Measurements from ENCODE around the gene C3orf49. TPM values are rescaled to one million over a fixed set of nuclear protein-coding genes. Genes with fewer than 3 reads are reported as not detected.

C3orf49 gene
- total RNA-seq, 1 donor from 2014 or later = not detected

- peaks cover 8% of the 10 kb centered on the region for H3K4me1 ChIP-seq (ENCODE audit: insufficient read depth, low read length)
- H3K4me2 ChIP-seq (ENCODE audit: low read length) = no peak overlapping the region
- Mint-ChIP-seq H3K36me3 (ENCODE audit: low read depth, unreplicated experiment) (peaks cover 3% of the 10 kb centered on the region), H3K27me3 (ENCODE audit: low read depth, unreplicated experiment) (no peaks in the 10 kb centered on the region), H3K27ac (ENCODE audit: unreplicated experiment) (no peak overlapping the region), H3K9me3 (ENCODE audit: unreplicated experiment) (no peaks in the 10 kb centered on the region), H3K4me3 (ENCODE audit: unreplicated experiment) (no peak overlapping the region), H3K4me1 (ENCODE audit: low read depth, unreplicated experiment) (peaks cover 13% of the 10 kb centered on the region)
- no peak overlapping the region for H3K27ac ChIP-seq (ENCODE audit: low read depth, low read length)
- H4K20me1 ChIP-seq (ENCODE audit: insufficient read depth, low read length) = peaks cover 47% of the 10 kb centered on the region
- no peaks in the 10 kb centered on the region for H3K36me3 ChIP-seq (ENCODE audit: insufficient read depth, low read length)
- H2AFZ ChIP-seq (ENCODE audit: low read depth, low read length) = no peak overlapping the region
- DNase-seq (ENCODE audit: low read depth) (no peak), FAIRE-seq (no peak)
- TF ChIP-seq EZH2 (IDR thresholded peaks at IDR 0.05; ENCODE audit: insufficient read depth, low read length) = no peak
- TF ChIP-seq, protein P1, sequence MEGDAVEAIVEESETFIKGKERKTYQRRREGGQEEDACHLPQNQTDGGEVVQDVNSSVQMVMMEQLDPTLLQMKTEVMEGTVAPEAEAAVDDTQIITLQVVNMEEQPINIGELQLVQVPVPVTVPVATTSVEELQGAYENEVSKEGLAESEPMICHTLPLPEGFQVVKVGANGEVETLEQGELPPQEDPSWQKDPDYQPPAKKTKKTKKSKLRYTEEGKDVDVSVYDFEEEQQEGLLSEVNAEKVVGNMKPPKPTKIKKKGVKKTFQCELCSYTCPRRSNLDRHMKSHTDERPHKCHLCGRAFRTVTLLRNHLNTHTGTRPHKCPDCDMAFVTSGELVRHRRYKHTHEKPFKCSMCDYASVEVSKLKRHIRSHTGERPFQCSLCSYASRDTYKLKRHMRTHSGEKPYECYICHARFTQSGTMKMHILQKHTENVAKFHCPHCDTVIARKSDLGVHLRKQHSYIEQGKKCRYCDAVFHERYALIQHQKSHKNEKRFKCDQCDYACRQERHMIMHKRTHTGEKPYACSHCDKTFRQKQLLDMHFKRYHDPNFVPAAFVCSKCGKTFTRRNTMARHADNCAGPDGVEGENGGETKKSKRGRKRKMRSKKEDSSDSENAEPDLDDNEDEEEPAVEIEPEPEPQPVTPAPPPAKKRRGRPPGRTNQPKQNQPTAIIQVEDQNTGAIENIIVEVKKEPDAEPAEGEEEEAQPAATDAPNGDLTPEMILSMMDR (IDR thresholded peaks at IDR 0.05; ENCODE audit: insufficient read depth, low read depth, low read length) = no peak
- no peaks in the 10 kb centered on the region for H3K9me3 ChIP-seq (ENCODE audit: insufficient read depth, low read depth, low read length)
- no peaks in the 10 kb centered on the region for H3K27me3 ChIP-seq (ENCODE audit: insufficient read depth, low read length)
- H3K79me2 ChIP-seq (ENCODE audit: insufficient read depth, low read length) = peaks cover 73% of the 10 kb centered on the region
- H3K4me3 ChIP-seq (ENCODE audit: insufficient read depth, low read depth, low read length) = no peak overlapping the region
- H3K9ac ChIP-seq (ENCODE audit: low read length) = no peak overlapping the region
Observed at GRCh38 chr3:63870615-63871005, 51.5 kb downstream of the C3orf49 start.

- Histone ChIP-seq H3K27ac (ENCODE audit: low read depth, low read length) (no peak overlapping the region), H3K79me2 (ENCODE audit: insufficient read depth, low read length) (peaks cover 73% of the 10 kb centered on the region), H3K9me3 (ENCODE audit: insufficient read depth, low read depth, low read length) (no peaks in the 10 kb centered on the region), H3K4me2 (ENCODE audit: low read length) (peak overlapping the region; percentile 24), H3K9ac (ENCODE audit: low read length) (no peak overlapping the region), H3K36me3 (ENCODE audit: insufficient read depth, low read length) (no peaks in the 10 kb centered on the region), H2AFZ (ENCODE audit: low read depth, low read length) (no peak overlapping the region), H3K27me3 (ENCODE audit: insufficient read depth, low read length) (no peaks in the 10 kb centered on the region), H3K4me3 (ENCODE audit: insufficient read depth, low read depth, low read length) (no peak overlapping the region), H3K4me1 (ENCODE audit: insufficient read depth, low read length) (peaks cover 8% of the 10 kb centered on the region), H4K20me1 (ENCODE audit: insufficient read depth, low read length) (peaks cover 61% of the 10 kb centered on the region)
- peak; percentile 75 for FAIRE-seq
- Mint-ChIP-seq H3K4me3 (ENCODE audit: unreplicated experiment) (no peak overlapping the region), H3K27me3 (ENCODE audit: low read depth, unreplicated experiment) (no peaks in the 10 kb centered on the region), H3K27ac (ENCODE audit: unreplicated experiment) (no peak overlapping the region), H3K9me3 (ENCODE audit: unreplicated experiment) (no peaks in the 10 kb centered on the region), H3K36me3 (ENCODE audit: low read depth, unreplicated experiment) (peaks cover 3% of the 10 kb centered on the region), H3K4me1 (ENCODE audit: low read depth, unreplicated experiment) (peaks cover 16% of the 10 kb centered on the region)
- peak; percentile 93 for DNase-seq (ENCODE audit: low read depth)
- TF ChIP-seq, protein P1 (IDR thresholded peaks at IDR 0.05; ENCODE audit: insufficient read depth, low read depth, low read length) = no peak
- no peak for TF ChIP-seq EZH2 (IDR thresholded peaks at IDR 0.05; ENCODE audit: insufficient read depth, low read length)
Observed at GRCh38 chr3:63872135-63872924, 53.2 kb downstream of the C3orf49 start.

- H3K4me3 ChIP-seq (ENCODE audit: insufficient read depth, low read depth, low read length) = no peak overlapping the region
- H3K79me2 ChIP-seq (ENCODE audit: insufficient read depth, low read length) = peaks cover 71% of the 10 kb centered on the region
- peaks cover 20% of the 10 kb centered on the region for H3K4me1 ChIP-seq (ENCODE audit: insufficient read depth, low read length)
- H3K4me3 Mint-ChIP-seq (ENCODE audit: unreplicated experiment) = no peak overlapping the region
- H3K9me3 ChIP-seq (ENCODE audit: insufficient read depth, low read depth, low read length) = no peaks in the 10 kb centered on the region
- no peak overlapping the region for H2AFZ ChIP-seq (ENCODE audit: low read depth, low read length)
- no peak overlapping the region for H3K4me2 ChIP-seq (ENCODE audit: low read length)
- no peaks in the 10 kb centered on the region for H3K27me3 ChIP-seq (ENCODE audit: insufficient read depth, low read length)
- peaks cover 31% of the 10 kb centered on the region for H3K4me1 Mint-ChIP-seq (ENCODE audit: low read depth, unreplicated experiment)
- no peaks in the 10 kb centered on the region for H3K9me3 Mint-ChIP-seq (ENCODE audit: unreplicated experiment)
- TF ChIP-seq, protein P1 (IDR thresholded peaks at IDR 0.05; ENCODE audit: insufficient read depth, low read depth, low read length) = no peak
- TF ChIP-seq EZH2 (IDR thresholded peaks at IDR 0.05; ENCODE audit: insufficient read depth, low read length) = no peak
- no peak overlapping the region for H3K9ac ChIP-seq (ENCODE audit: low read length)
- H3K36me3 Mint-ChIP-seq (ENCODE audit: low read depth, unreplicated experiment) = no peaks in the 10 kb centered on the region
- H3K36me3 ChIP-seq (ENCODE audit: insufficient read depth, low read length) = no peaks in the 10 kb centered on the region
- H4K20me1 ChIP-seq (ENCODE audit: insufficient read depth, low read length) = peaks cover 73% of the 10 kb centered on the region
- no peak overlapping the region for H3K27ac Mint-ChIP-seq (ENCODE audit: unreplicated experiment)
- DNase-seq (ENCODE audit: low read depth) (no peak), FAIRE-seq (no peak)
- H3K27me3 Mint-ChIP-seq (ENCODE audit: low read depth, unreplicated experiment) = no peaks in the 10 kb centered on the region
- H3K27ac ChIP-seq (ENCODE audit: low read depth, low read length) = no peak overlapping the region
Observed at GRCh38 chr3:63874769-63875168, 55.7 kb downstream of the C3orf49 start.
